Neural crest cell (in vitro differentiated cells): ENCODE results near the gene ASMT. TPM values are rescaled to one million over a fixed set of nuclear protein-coding genes. Genes with fewer than 3 reads are reported as not detected.
A peak's percentile ranks its signal among the peaks of the same experiment; 100 is the strongest.

ENCODE experiments used
- DNase-seq: peaks from one replicate; pipeline ENCODE4 v3.0.0; 2021; ENCODE audit warnings: low read depth, mixed read lengths, low spot score
- H3K27ac Mint-ChIP-seq: one replicate; pipeline ENCODE4 v1.8.0; 2021; ENCODE audit warnings: mild to moderate bottlenecking, mixed read lengths; ENCODE audit not compliant: unreplicated experiment
- H3K27me3 Mint-ChIP-seq: 2 replicates; pipeline ENCODE4 v1.8.0; 2021; ENCODE audit warnings: low read depth, mild to moderate bottlenecking, mixed read lengths
- H3K36me3 Mint-ChIP-seq: 2 replicates; pipeline ENCODE4 v1.8.0; 2021; ENCODE audit warnings: low read depth, mild to moderate bottlenecking, mixed read lengths
- H3K4me1 Mint-ChIP-seq: 2 replicates; pipeline ENCODE4 v1.8.0; 2021; ENCODE audit warnings: mixed read lengths
- H3K4me3 Mint-ChIP-seq: one replicate; pipeline ENCODE4 v1.8.0; 2021; ENCODE audit warnings: mild to moderate bottlenecking, mixed read lengths
- H3K9me3 Mint-ChIP-seq: 2 replicates; pipeline ENCODE4 v1.8.0; 2021; ENCODE audit warnings: mixed read lengths
- total RNA-seq: library from RNA; stranded (reverse); gene quantifications from 2 replicates; pipeline ENCODE4 v1.2.1, GENCODE V29; 2021
- TF ChIP-seq, protein P1 (sequence below): fragments of 200-600 bp; sonication (generic); conservative IDR thresholded peaks from 2 replicates; pipeline ENCODE4 v1.5.0; 2021; ENCODE audit warnings: antibody characterized with exemption, mild to moderate bottlenecking

The ASMT gene
- total RNA-seq, 1 donor from 2014 or later, result 0.44 TPM

DNA sequence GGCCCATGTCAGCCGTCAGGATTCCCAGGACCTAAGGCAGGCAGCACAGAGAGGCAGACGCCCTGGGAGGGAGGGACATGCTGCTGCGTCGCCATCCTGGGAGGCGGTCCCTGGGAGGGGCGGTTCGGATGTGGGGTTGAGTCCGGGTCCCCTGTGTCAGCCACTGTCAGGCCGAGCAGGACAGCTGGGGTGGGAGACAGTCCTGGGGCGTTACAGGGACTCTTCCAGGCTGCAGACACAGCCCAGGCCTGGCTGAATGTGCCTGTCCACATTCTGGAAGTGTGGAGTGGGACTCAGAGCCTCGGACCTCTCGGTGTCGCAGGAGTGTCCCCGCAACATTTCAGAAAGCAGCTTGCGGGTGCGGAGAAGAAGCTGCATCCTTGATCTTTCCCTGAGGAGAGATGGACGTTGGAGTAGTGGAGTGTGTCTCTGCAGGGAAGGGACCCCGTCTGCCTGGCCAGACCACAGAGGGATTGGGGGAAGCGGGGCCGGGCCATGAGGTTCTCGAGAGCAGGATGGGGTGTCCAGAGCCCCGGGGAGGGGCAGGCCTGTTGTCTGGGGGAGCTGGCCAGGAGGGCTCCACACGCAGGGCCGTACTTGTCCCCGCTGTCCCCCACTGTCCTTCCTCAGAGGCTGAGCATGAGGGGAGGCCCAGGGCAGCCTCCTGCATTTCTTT, 17.4 kb upstream of the ASMT start:
- TF ChIP-seq, protein P1, sequence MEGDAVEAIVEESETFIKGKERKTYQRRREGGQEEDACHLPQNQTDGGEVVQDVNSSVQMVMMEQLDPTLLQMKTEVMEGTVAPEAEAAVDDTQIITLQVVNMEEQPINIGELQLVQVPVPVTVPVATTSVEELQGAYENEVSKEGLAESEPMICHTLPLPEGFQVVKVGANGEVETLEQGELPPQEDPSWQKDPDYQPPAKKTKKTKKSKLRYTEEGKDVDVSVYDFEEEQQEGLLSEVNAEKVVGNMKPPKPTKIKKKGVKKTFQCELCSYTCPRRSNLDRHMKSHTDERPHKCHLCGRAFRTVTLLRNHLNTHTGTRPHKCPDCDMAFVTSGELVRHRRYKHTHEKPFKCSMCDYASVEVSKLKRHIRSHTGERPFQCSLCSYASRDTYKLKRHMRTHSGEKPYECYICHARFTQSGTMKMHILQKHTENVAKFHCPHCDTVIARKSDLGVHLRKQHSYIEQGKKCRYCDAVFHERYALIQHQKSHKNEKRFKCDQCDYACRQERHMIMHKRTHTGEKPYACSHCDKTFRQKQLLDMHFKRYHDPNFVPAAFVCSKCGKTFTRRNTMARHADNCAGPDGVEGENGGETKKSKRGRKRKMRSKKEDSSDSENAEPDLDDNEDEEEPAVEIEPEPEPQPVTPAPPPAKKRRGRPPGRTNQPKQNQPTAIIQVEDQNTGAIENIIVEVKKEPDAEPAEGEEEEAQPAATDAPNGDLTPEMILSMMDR, result no peak
- no peak for DNase-seq
- Mint-ChIP-seq H3K9me3 (no peaks in the 10 kb centered on the region), H3K27ac (peak overlapping the region; percentile 67), H3K4me3 (no peak overlapping the region), H3K27me3 (no peaks in the 10 kb centered on the region), H3K36me3 (peaks cover 13% of the 10 kb centered on the region), H3K4me1 (peaks cover 8% of the 10 kb centered on the region)

GRCh38 chrX:1598021-1598875, 16.6 kb upstream of the ASMT start:
- Mint-ChIP-seq H3K27me3 (no peaks in the 10 kb centered on the region), H3K4me3 (peak overlapping the region; percentile 68), H3K9me3 (no peaks in the 10 kb centered on the region), H3K27ac (no peak overlapping the region), H3K4me1 (peaks cover under 1% of the 10 kb centered on the region), H3K36me3 (peaks cover 16% of the 10 kb centered on the region)
- TF ChIP-seq, protein P1, result no peak
- DNase-seq, result no peak

- peaks cover 18% of the 10 kb centered on the region for H3K36me3 Mint-ChIP-seq
- DNase-seq, result no peak
These were observed 15.7 kb upstream of the ASMT start for GRCh38 chrX:1598876-1599790.

GRCh38 chrX:1599791-1600405, 15.0 kb upstream of the ASMT start:
- TF ChIP-seq, protein P1, result no peak
- Mint-ChIP-seq H3K36me3 (peaks cover 24% of the 10 kb centered on the region), H3K27me3 (no peaks in the 10 kb centered on the region), H3K4me3 (no peak overlapping the region), H3K9me3 (no peaks in the 10 kb centered on the region), H3K27ac (no peak overlapping the region), H3K4me1 (no peaks in the 10 kb centered on the region)
- DNase-seq, result no peak

More at GRCh38 chrX:1598876-1599790, 15.7 kb upstream of the ASMT start:
- TF ChIP-seq, protein P1, result no peak
- Mint-ChIP-seq H3K9me3 (no peaks in the 10 kb centered on the region), H3K27ac (no peak overlapping the region), H3K27me3 (no peaks in the 10 kb centered on the region), H3K4me1 (no peaks in the 10 kb centered on the region), H3K4me3 (no peak overlapping the region)
